Common myeloid progenitor, CD34-positive (primary cell): ENCODE data around the gene RBM12.

Experiments
- CTCF ChIA-PET: fragments of 350-600 bp; sonication (Branson Sonifier 250); formaldehyde crosslinking; loops from one replicate; lab custom pipeline; 2021; ENCODE audit warnings: antibody characterized with exemption; lab: Charles Lee
- POLR2A ChIA-PET: fragments of 350-600 bp; sonication (Branson Sonifier 250); formaldehyde crosslinking; loops from one replicate; lab custom pipeline; 2021; ENCODE audit warnings: antibody characterized with exemption; lab: Charles Lee
- DNase-seq, 3 donors: peaks; one replicate each; pipeline versions ENCODE4 v3.0.0 to v3.0.0-alpha.2; 2013
- H3K27ac ChIP-seq, 2 experiments: 1 replicate in 1 of 2; 2 replicates in 1 of 2; pipeline ENCODE4 v1.7.0; 2013; ENCODE audit warnings: inconsistent platforms in 2 of 2, low read length in 2 of 2, mild to moderate bottlenecking in 2 of 2, low read depth in 1 of 2, moderate library complexity in 1 of 2; ENCODE audit not compliant: severe bottlenecking in 2 of 2, insufficient read depth in 1 of 2, poor library complexity in 1 of 2
- H3K27me3 ChIP-seq, 5 experiments: replicated peaks in 2 of 5; 1 replicate in 3 of 5; 2 replicates in 2 of 5; pipeline versions ENCODE4 v1.6.1 to v1.7.0; 2013; ENCODE audit warnings: low read length in 4 of 5, mild to moderate bottlenecking in 2 of 5, moderate library complexity in 2 of 5, inconsistent platforms in 1 of 5; ENCODE audit not compliant: insufficient read depth in 5 of 5, control insufficient read depth in 4 of 5
- H3K36me3 ChIP-seq, 4 experiments: 1 replicate in 2 of 4; 2 replicates in 2 of 4; pipeline versions ENCODE4 v1.6.1 to v1.7.0; 2013; ENCODE audit warnings: low read length in 3 of 4, control low read depth in 1 of 4, mild to moderate bottlenecking in 1 of 4; ENCODE audit not compliant: control insufficient read depth in 4 of 4, insufficient read depth in 4 of 4
- H3K4me1 ChIP-seq, 4 experiments: 1 replicate in 3 of 4; 2 replicates in 1 of 4; pipeline versions ENCODE4 v1.6.1 to v1.7.1; 2013; ENCODE audit warnings: low read length in 3 of 4, mild to moderate bottlenecking in 3 of 4, control low read depth in 1 of 4, inconsistent platforms in 1 of 4, moderate library complexity in 1 of 4; ENCODE audit not compliant: control insufficient read depth in 4 of 4, insufficient read depth in 4 of 4; ENCODE audit errors: control extremely low read depth in 1 of 4
- H3K4me3 ChIP-seq, 7 experiments: 1 replicate in 4 of 7; 2 replicates in 3 of 7; pipeline versions ENCODE4 v1.5.1 to v1.7.0; 2013; ENCODE audit warnings: mild to moderate bottlenecking in 7 of 7, low read length in 6 of 7, moderate library complexity in 6 of 7, inconsistent platforms in 2 of 7, low read depth in 2 of 7, control low read depth in 1 of 7; ENCODE audit not compliant: insufficient read depth in 4 of 7, control insufficient read depth in 1 of 7; ENCODE audit errors: extremely low read depth in 1 of 7
- H3K9me3 ChIP-seq, 5 experiments: 1 replicate in 4 of 5; 2 replicates in 1 of 5; pipeline versions ENCODE4 v1.6.1 to v1.7.1; 2013; ENCODE audit warnings: low read length in 4 of 5, mild to moderate bottlenecking in 2 of 5, inconsistent platforms in 1 of 5, low read depth in 1 of 5, moderate library complexity in 1 of 5; ENCODE audit not compliant: control insufficient read depth in 4 of 5, insufficient read depth in 2 of 5; ENCODE audit errors: control extremely low read depth in 1 of 5
- WGBS: methylation state at CpG from one replicate; pipeline ENCODE4 v1.1.5; 2013; ENCODE audit not compliant: insufficient coverage; 5-methylcytosine and 5-hydroxymethylcytosine counted together

RBM12 gene

GRCh38 chr20:35702051-35702823 lies 37.5 kb upstream of the RBM12 start:
- 79% methylated on average over 6 of the region's 12 CpGs for WGBS
- H3K4me3 ChIP-seq = no peak overlapping the region
- peaks cover 13 to 57% (median 37%) of the 10 kb centered on the region in 4 experiments for H3K36me3 ChIP-seq
- DNase-seq = peak in 1 of 3 donors; percentile 43
- CTCF ChIA-PET = interaction anchor here (0.6 to 2.1 kb wide), 3 partner anchors 16 to 246 kb away, joined by 3 to 7 read pairs (median 3); no protein-coding TSS in a partner anchor
- POLR2A ChIA-PET = interaction anchor here (0.6 to 1.5 kb wide), 6 partner anchors 25 to 233 kb away, joined by 3 to 5 read pairs (median 4); partner anchors contain the start of genes CPNE1 and RBM12
- peaks cover 10 to 28% (median 24%) of the 10 kb centered on the region in 4 experiments for H3K4me1 ChIP-seq
- H3K9me3 ChIP-seq = no peaks in the 10 kb centered on the region
- H3K27ac ChIP-seq = peak overlapping the region in 1 of 2 experiments; percentile 9
- H3K27me3 ChIP-seq = no peaks in the 10 kb centered on the region

- Histone ChIP-seq H3K27me3 (no peaks in the 10 kb centered on the region), H3K4me3 (peak overlapping the region in 2 of 7 experiments; percentile 95 to 97), H3K9me3 (no peaks in the 10 kb centered on the region), H3K27ac (peak overlapping the region in 1 of 2 experiments; percentile 92), H3K36me3 (peaks cover 6 to 48% (median 30%) of the 10 kb centered on the region in 4 experiments), H3K4me1 (peaks cover 10 to 28% (median 24%) of the 10 kb centered on the region in 4 experiments)
- CTCF ChIA-PET = interaction anchor here (2.1 kb wide), 1 partner anchor 17 kb away, joined by 7 read pairs; no protein-coding TSS in a partner anchor
- WGBS = 95% methylated on average over 5 of the region's 7 CpGs
- POLR2A ChIA-PET = interaction anchor here (1.5 to 2.4 kb wide), 2 partner anchors 26 to 36 kb away, joined by 4 to 8 read pairs; partner anchors contain the start of genes CPNE1 and RBM12
- no peak for DNase-seq
Observed at GRCh38 chr20:35700625-35701148, 36.0 kb upstream of the RBM12 start.

- CTCF ChIA-PET = interaction anchor here (1.5 to 1.6 kb wide), 2 partner anchors 36 to 81 kb away, joined by 6 read pairs; partner anchors contain the start of genes CPNE1 and RBM12
- WGBS = no CpG with 5 or more reads among the region's 6 CpGs
- H3K4me3 ChIP-seq = peak overlapping the region in 6 of 7 experiments; percentile 90 to 98 (median 94)
- H3K36me3 ChIP-seq = peaks cover 9 to 47% (median 27%) of the 10 kb centered on the region in 4 experiments
- peak overlapping the region; percentile 86 to 92 for H3K27ac ChIP-seq
- POLR2A ChIA-PET = interaction anchor here (0.6 to 2.4 kb wide), 3 partner anchors 30 to 42 kb away, joined by 4 to 8 read pairs (median 4); partner anchors contain the start of genes CPNE1, RBM12 and RBM39
- H3K27me3 ChIP-seq = no peaks in the 10 kb centered on the region
- H3K9me3 ChIP-seq = no peaks in the 10 kb centered on the region
- peaks cover 10 to 28% (median 24%) of the 10 kb centered on the region in 4 experiments for H3K4me1 ChIP-seq
- peak in 1 of 3 donors; percentile 18 for DNase-seq
Observed at GRCh38 chr20:35699957-35700624, 35.4 kb upstream of the RBM12 start.

GRCh38 chr20:35699127-35699956 lies 34.6 kb upstream of the RBM12 start, which contains the start of the genes NFS1 and ROMO1:
TSS of gene NFS1 (minus strand) at chr20:35699352. CDS start at chr20:35699288, 64 bp downstream.
TSS of gene ROMO1 (plus strand) at chr20:35699405. CDS start at chr20:35699633, 228 bp downstream.
- Histone ChIP-seq H3K4me3 (peak within 1 kb of the TSS; percentile 81 to 98 (median 92)), H3K4me1 (peaks cover 10 to 28% (median 24%) of the 10 kb centered on the region in 4 experiments), H3K9me3 (no peaks in the 10 kb centered on the region), H3K36me3 (peaks cover 4 to 42% (median 22%) of the 10 kb centered on the region in 4 experiments), H3K27ac (peak within 1 kb of the TSS; percentile 86 to 92), H3K27me3 (no peaks in the 10 kb centered on the region)
- POLR2A ChIA-PET = interaction anchor here (0.6 to 2.4 kb wide), 4 partner anchors 31 to 83 kb away, joined by 4 to 8 read pairs (median 4); partner anchors contain the start of genes CPNE1, RBM12, RBM39 and SPAG4
- 0% methylated on average over 70 of the region's 81 CpGs for WGBS
- CTCF ChIA-PET = interaction anchor here (1.0 to 1.6 kb wide), 3 partner anchors 35 to 98 kb away, joined by 3 to 6 read pairs (median 6); partner anchors contain the start of genes CPNE1 and RBM12
- DNase-seq = peak; percentile 92 to 97 (median 96)

- DNase-seq = peak in 2 of 3 donors; percentile 18 to 37
- H3K4me3 ChIP-seq = peak overlapping the region; percentile 81 to 98 (median 92)
- peaks cover 10 to 28% (median 24%) of the 10 kb centered on the region in 4 experiments for H3K4me1 ChIP-seq
- ChIA-PET CTCF (interaction anchor here (0.6 to 1.6 kb wide), 4 partner anchors 35 to 97 kb away, joined by 3 to 6 read pairs (median 4); partner anchors contain the start of genes CPNE1 and RBM12), POLR2A (interaction anchor here (1.3 kb wide), 1 partner anchor 82 kb away, joined by 5 read pairs; the partner anchor contains the start of gene SPAG4)
- peaks cover 4 to 36% (median 20%) of the 10 kb centered on the region in 4 experiments for H3K36me3 ChIP-seq
- 10% methylated on average over 33 of the region's 37 CpGs for WGBS
- no peaks in the 10 kb centered on the region for H3K27me3 ChIP-seq
- no peaks in the 10 kb centered on the region for H3K9me3 ChIP-seq
- H3K27ac ChIP-seq = peak overlapping the region in 1 of 2 experiments; percentile 92
Observed at GRCh38 chr20:35698298-35699126, 33.8 kb upstream of the RBM12 start.
